Tongue (tissue), 2 donors: Measurements from ENCODE around the gene SRP9. TPM values are rescaled to one million over a fixed set of nuclear protein-coding genes. Genes with fewer than 3 reads are reported as not detected.

ENCODE experiments used
- DNase-seq: peaks from one replicate; pipeline ENCODE4 v3.0.0-alpha.2; 2015
- total RNA-seq: library from RNA; depleted of rRNA; stranded (reverse); fragments of >200 nt; gene quantifications from one replicate; pipeline ENCODE4 v1.2.3, GENCODE V29; 2014

Gene SRP9, protein sequence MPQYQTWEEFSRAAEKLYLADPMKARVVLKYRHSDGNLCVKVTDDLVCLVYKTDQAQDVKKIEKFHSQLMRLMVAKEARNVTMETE
- 249 TPM for total RNA-seq

- DNase-seq: peak; percentile 100
These were observed at the start of gene SRP9 for GRCh38 chr1:225777583-225778336. Gene SRP9, plus strand, starts transcription at chr1:225777826. Its CDS starts 115 bp downstream, at chr1:225777941.

DNA sequence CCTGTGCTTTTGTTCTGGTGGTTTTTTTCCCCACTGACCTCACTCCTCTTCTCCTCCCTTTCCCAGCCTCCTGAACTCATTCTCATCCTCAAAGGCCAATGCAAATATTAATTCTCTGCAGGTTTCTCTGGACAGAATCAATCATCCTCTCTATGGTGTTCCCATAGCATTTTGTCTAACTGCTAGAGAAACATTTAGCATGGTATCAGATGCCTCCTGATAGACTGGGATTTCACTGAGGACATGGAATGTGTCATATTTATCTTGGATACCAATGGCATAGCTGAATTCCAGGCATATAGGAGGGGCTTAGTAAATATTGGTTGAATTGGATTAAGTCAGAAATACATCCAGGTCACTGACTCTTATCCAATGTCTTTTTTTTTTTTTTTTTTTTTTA, 46.1 kb upstream of the SRP9 start:
- DNase-seq: no peak

DNA sequence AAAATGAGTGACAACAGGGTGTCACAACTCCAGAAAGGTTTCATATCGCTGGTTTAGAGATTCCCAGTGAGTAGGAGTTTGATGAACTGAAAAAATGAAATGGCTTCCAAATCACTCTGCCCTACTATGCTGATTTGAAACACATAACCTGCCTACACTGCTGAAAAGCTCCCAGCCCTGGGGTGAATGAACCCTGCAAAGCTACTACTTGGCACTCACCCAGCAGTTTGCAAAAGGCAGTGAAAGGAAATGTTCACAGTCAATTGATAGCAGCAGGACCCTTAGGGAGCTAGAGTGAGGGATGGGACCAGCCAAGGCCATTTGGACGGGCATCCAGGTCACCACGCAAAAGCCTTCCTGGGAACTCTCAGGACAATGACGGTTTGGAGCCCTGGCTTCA, 44.4 kb upstream of the SRP9 start:
- DNase-seq: no peak

GRCh38 chr1:225735252-225736149, 42.1 kb upstream of the SRP9 start:
- peak; percentile 83 for DNase-seq

DNA sequence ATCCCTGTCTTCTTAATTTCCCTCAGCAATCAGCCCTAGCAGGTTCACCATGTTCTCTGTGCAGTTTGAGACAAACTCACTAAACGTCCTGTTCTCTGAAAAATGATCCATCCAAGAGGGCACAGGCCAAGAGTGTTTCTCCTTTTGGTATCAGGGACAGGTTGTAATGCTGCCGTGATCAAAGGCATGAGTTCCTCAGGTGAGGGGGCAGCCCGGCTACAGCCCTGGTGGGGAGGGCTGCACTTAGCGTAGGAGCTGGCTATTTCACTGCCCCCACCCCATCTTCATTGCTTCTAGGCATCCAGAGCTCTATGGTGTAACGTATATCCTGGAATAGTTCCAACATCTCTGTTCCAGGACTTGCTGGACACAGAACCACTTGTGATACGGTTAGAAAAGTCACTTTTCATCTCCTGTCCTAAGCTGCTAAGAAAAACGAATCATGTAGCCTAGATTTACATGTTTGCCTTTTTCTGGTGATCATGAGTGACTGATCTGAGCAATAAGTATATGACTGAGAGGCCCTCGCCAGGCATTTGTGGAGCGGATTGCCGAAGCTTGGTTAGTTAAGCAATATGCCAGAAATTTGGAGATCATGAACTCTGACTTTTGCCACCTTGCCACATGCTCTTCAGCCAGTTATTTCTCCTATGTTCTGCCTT, 41.1 kb upstream of the SRP9 start:
- DNase-seq: peak; percentile 36

DNA sequence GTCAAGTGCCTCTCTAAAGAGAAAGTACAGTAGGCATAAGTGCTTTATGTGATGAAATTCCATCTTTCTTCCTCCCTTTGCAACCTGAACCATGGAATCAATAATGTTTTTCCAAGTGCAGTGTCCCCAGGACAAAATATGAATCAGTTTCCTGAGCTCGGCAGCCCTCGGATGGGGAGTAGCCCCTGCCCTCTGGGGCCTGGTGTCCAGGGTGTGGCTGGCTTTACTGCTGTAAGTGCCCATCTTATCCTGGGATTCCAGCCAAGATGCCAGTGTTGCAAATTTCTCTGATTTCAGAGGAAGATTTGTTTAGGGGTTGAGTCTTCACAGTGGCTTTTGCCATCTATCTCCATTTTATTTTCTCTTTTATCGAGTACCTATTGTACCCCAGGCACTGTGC, 40.5 kb upstream of the SRP9 start:
- DNase-seq: peak; percentile 47

DNA sequence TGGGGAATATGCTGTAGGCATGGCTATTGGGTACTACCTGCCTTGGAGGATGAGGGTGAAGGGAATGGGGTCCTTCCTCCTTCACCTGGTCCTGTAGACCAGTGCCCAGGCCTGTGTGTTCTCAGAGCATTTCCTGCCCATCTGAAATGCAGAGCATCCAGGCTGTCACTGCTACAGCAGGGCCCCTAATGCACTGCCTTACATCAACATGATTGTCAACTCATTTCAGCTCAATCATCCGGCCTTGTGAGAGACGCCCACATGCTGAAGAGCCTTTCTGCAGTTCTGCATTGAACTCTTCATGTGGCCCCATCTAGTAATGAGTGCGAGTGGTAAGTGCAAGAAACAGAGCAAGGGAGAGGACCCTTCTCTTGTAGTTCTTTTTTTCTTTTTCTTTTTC, 39.8 kb upstream of the SRP9 start:
- DNase-seq: no peak

GRCh38 chr1:225738763-225739162, 38.9 kb upstream of the SRP9 start:
- DNase-seq: no peak

DNA sequence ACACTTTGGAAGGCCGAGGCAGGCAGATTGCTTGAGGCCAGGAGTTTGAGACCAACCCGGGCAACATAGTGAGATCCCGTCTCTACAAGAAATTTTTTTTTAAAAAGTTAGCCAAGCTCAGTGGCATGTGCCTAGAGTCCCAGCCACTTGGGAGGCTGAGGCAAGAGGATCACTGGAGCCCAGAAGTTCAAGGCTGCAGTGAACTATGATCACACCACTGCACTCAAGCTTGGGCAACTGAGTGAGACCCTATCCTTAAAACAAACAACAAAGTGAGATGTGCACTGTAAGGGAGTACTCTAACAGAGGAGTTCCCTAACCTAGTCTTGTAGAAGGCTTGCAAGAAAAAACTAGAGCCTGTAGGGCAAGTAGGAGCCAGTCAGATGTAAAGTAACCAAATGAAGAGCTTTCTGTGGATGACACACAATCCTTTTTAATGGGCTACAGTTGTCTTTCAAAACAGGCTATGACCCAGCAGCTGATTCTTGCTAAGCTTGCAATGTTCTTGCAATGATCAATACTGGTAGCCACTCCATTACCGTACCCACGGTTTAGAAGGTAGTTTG, 38.0 kb upstream of the SRP9 start:
- DNase-seq: no peak

GRCh38 chr1:225744745-225745144, 32.9 kb upstream of the SRP9 start:
- no peak for DNase-seq

DNA sequence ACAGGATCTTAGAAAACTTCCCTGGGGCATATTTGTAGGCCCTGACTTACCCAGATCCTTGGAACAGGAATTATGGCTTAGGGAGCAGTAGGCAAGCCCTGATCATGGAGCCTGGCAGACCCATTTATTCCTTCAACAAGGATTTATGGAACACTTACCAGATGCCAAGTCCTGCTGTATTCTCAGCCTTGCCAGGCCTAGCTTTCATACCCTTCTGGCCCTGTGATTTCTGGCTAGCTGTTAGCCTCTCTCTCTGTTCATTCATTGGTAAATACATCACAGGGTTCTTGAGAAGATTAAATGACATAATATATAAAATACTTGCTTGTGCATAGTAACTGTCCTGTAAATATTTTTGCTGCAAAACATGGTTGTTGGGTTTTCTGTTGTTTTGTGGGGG, 32.4 kb upstream of the SRP9 start:
- DNase-seq: peak; percentile 82

- DNase-seq: peak; percentile 92
These were observed 31.1 kb upstream of the SRP9 start for GRCh38 chr1:225746361-225747179.

- DNase-seq: no peak
These were observed 30.1 kb upstream of the SRP9 start for GRCh38 chr1:225747566-225747965.

GRCh38 chr1:225748529-225748928, 29.1 kb upstream of the SRP9 start:
- peak; percentile 28 for DNase-seq

DNA sequence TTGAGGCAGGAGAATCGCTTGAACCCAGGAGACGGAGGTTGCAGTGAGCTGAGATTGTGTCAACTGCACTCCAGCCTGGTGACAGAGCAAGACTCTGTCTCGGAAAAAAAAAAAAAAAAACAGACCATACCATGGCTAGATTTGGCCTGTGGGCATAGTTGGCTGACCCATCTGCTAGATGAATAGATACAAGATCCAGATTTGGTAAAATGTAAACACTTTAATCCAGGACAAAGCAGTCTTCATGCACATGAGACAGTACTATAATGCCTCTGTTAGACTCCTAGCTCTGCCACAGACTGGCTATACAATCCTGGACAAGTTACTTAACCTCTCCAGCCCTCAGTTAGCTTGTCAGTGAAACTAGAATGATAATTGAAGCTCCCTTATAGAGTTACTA, 27.9 kb upstream of the SRP9 start:
- no peak for DNase-seq

GRCh38 chr1:225750420-225750819, 27.2 kb upstream of the SRP9 start:
- DNase-seq: peak; percentile 32

- peak; percentile 50 for DNase-seq
These were observed 26.5 kb upstream of the SRP9 start for GRCh38 chr1:225750875-225751824.

- DNase-seq: no peak
These were observed 25.4 kb upstream of the SRP9 start for GRCh38 chr1:225752245-225752644.

DNA sequence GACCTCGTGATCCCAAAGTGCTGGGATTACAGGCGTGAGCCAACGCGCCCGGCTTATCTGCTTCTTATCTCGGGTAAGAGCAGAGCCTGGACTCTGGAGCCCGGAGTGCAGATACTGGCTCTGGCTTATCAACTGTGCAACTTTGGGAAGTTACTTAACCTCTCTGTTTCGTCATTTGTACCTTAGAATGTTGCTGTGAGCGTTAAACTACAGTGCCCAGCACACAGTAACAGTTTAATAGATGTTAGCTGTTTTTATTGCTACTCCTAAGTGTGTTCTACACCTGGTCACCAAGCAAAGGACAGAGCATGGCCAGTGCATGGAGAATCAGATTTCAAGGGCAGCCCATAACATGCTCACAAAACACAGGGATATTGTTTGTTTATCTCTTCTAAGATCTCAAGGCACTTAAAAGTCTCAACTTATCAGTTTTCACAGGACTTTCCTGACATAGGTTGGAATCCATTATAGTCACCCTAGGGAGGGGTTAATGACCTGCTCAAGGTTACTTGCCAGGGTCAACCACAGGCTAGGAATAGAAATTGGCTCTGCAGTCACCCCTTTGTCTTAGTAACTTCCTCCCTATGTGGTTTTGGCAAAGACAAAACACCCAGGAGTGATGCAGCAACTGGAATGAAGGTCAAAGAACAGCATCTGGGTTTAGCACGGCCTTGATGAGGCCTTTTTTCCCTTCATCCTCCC, 22.5 kb upstream of the SRP9 start:
- peak; percentile 46 for DNase-seq
